ENCODE results near the gene CEACAM6.

CEACAM6 gene

DNA sequence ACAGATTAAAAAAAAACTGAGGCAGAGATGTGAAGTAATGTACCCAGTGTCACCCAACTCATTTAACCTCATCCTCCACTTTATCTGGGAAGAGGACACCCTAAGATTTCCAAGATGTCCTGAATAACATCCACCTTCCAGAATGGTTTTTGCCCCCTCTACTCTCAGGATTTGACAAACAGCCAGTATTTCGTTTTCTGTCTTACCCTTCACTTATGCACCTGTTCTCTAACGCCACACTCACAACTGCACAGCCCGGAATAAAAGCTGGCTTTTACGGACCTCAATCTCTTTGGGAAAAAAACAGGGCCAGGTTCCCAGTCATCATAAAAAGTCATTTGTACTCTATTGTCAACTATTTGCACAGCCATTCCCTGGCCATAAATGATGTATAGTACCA, 21.2 kb upstream of the CEACAM6 start:
- no peak for TF ChIP-seq CTCF (IDR thresholded peaks at IDR 0.05; ENCODE audit: control extremely low read depth, extremely low read depth, low read depth, missing control alignments)
- no peak for DNase-seq (ENCODE audit: extremely low spot score)
- CTCF ChIA-PET: no interaction called here
- POLR2A ChIA-PET: no interaction called here

DNA sequence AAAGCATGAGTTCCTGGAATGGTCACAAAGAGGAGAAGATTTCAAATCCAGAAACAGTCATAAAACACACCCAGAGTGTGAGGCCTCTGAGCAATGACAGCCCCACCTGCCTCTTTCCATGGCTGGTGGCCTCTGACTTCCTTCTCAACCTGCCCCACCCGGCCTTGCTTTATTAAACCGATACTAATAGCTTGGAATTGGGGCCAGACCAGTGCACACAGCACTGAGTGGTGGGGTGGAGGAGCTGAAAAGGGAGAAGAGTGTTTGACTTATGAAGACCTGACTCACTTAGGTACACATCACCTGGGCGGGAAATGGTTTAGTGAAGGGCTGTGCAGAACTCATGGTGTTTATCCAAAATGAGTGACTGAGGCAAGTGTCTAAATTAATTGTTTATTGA, 20.7 kb upstream of the CEACAM6 start:
- DNase-seq (ENCODE audit: extremely low spot score): no peak
- CTCF ChIA-PET: interaction anchor here (0.7 kb wide), 1 partner anchor 19 kb away, joined by 3 read pairs; no protein-coding TSS in a partner anchor
- no peak for TF ChIP-seq CTCF (IDR thresholded peaks at IDR 0.05; ENCODE audit: control extremely low read depth, extremely low read depth, low read depth, missing control alignments)
- POLR2A ChIA-PET: no interaction called here

- ChIA-PET CTCF (interaction anchor here (0.7 to 1.4 kb wide), 2 partner anchors 18 to 19 kb away, joined by 3 to 7 read pairs; no protein-coding TSS in a partner anchor), POLR2A (no interaction called here)
- TF ChIP-seq CTCF (IDR thresholded peaks at IDR 0.05; ENCODE audit: control extremely low read depth, extremely low read depth, low read depth, missing control alignments): no peak
- no peak for DNase-seq (ENCODE audit: extremely low spot score)
Measured at GRCh38 chr19:41735071-41735600, 20.2 kb upstream of the CEACAM6 start.

- DNase-seq (ENCODE audit: extremely low spot score): no peak
- CTCF ChIA-PET: interaction anchor here (0.7 to 7.4 kb wide), 3 partner anchors 14 to 98 kb away, joined by 3 to 50 read pairs (median 3); partner anchors contain the start of gene CEACAM6
- POLR2A ChIA-PET: no interaction called here
Measured at GRCh38 chr19:41739361-41739760, 16.0 kb upstream of the CEACAM6 start.

GRCh38 chr19:41740415-41741243, 14.7 kb upstream of the CEACAM6 start:
- CTCF ChIA-PET: interaction anchor here (0.7 to 7.4 kb wide), 3 partner anchors 13 to 99 kb away, joined by 3 to 50 read pairs (median 3); partner anchors contain the start of gene CEACAM6
- POLR2A ChIA-PET: no interaction called here
- TF ChIP-seq CTCF (IDR thresholded peaks at IDR 0.05; ENCODE audit: control extremely low read depth, extremely low read depth, low read depth, missing control alignments): no peak
- no peak for DNase-seq (ENCODE audit: extremely low spot score)

More at GRCh38 chr19:41739361-41739760, 16.0 kb upstream of the CEACAM6 start:
- no peak for TF ChIP-seq CTCF (IDR thresholded peaks at IDR 0.05; ENCODE audit: control extremely low read depth, extremely low read depth, low read depth, missing control alignments)

DNA sequence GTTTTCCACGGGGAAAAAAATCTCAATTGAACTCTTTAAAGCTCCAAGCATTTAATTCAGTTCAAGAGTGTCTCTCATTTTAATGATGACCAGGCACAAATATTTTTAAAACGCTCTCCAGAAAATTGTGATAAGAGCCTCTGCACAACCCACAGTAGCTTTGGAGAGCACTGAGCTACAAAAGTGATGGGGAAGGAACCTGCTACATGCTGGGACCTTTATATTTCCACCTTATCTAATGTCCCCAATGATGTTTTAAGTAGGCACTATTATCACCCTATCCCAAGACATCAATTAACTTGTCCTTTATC, 14.1 kb upstream of the CEACAM6 start:
- CTCF ChIA-PET: interaction anchor here (7.4 kb wide), 1 partner anchor 12 kb away, joined by 50 read pairs; the partner anchor contains the start of gene CEACAM6

More for the DNA sequence above, 14.1 kb upstream of the CEACAM6 start:
- TF ChIP-seq CTCF (IDR thresholded peaks at IDR 0.05; ENCODE audit: control extremely low read depth, extremely low read depth, low read depth, missing control alignments): no peak
- no peak for DNase-seq (ENCODE audit: extremely low spot score)
- POLR2A ChIA-PET: no interaction called here

Data from GM10248 (cell line).